ENCODE measurements around the gene AFF2.

AFF2 gene

DNA sequence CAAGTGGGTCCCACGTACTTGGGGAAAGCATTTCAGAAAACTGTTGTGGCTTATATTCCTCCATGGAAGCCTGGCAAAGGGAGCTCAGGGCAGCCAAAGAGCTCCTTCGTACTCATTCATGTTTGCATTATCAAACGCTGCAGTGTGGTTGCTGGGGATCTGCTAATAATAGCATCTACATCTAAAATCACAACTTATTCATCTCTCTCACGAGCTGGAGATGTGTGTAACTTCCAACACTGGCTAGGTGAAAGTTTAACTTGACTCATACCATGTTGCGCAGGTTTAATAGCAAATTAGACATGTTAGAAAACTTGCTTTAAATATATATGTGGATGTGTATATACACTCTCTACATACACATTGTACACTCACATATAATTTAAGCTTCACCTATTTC is 415.1 kb downstream of the AFF2 start:
- DNase-seq = no peak

DNA sequence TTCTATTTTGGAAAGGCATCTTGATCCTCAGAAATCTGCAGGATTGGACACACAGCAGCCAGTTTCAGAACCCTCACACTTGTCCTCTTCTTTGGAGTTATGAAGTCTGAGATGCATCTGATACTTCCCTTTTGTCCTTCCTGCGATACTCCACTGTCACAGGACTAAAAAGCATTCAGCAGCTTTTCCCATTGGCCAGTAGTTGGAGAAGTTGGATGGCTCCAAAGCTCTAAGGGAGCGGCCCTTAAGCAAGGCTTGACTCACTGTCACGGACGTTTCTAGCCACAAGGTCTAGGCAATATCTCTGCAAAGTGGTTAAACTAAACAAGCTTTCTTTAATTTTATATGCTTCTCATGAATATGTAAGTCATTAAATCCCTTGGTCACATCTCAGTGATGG is 417.0 kb downstream of the AFF2 start:
- DNase-seq = no peak

DNA sequence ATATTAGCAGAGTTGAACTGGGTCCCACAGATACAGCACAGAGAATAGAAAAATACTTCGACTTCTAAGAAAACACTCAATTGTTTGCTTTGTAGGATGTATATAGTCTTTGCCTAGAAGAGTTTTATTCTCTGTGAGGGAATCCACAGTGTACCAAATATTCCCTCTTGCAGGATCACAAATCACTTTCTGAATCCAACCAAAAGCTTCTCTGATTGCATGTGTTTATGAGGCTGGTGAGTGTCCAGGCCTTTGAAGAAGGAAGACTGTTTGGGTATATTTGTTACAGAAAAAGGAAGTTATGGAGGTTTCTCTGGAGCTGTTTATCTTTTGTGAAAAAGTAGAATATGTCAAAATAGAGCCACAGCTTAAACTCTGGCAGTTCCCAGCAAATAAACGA is 423.2 kb downstream of the AFF2 start:
- DNase-seq = no peak

DNA sequence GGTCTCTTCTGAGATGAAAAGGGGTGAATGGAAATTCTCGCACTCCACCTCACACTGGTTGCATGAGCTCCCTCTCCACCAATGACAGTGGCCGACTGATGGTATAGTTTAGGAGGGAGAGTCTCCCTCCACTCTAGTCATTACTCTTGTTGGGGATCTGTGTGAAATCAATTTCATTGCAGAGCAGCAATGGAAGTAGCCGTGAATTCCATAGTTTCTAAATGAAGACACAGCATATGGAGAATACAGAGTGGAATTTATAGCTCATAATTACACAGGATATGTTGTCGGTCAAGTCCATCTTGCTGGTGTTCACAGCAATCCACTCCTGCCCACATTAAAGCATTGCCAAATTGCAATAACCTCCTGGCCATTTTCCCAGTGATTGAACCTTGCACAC is 426.0 kb downstream of the AFF2 start:
- no peak for DNase-seq

DNA sequence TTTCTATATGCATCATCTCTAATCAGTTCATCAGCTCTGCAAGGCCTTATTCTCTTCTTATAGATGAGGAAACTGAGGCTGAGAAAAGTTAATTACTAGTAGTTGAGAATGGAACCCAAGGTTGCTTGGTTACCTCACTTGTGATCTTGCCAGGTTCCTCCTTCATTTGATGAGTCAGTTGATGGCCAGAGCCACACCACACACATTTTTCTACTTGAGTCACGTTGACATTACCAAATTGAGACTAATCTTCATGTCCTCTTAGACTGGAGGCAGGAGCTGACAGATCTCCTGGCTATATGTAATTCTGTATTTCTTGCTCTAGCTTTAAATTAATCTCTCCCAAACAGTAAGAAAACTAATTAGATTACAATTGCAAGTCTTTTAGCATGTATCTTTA is 428.4 kb downstream of the AFF2 start:
- DNase-seq = no peak

DNA sequence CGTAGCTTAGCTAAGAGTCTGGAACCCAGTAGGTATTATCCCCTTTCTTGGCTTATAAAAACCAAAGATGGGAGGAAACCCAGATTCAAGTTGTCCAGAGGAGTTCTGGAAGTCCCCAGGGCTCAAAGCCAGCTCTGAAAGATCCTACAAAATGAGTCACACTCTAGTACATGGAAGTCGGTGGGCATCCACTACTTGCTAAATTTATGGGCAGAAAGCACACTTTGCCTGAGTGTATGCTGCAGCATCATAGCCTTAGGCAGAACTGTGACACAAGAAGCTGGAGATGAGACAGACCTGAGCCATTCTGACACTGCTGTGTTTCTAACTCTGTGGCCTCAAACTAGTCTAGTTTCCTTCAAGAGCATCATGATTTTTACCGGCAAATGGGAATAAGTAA is 429.3 kb downstream of the AFF2 start:
- no peak for DNase-seq

DNA sequence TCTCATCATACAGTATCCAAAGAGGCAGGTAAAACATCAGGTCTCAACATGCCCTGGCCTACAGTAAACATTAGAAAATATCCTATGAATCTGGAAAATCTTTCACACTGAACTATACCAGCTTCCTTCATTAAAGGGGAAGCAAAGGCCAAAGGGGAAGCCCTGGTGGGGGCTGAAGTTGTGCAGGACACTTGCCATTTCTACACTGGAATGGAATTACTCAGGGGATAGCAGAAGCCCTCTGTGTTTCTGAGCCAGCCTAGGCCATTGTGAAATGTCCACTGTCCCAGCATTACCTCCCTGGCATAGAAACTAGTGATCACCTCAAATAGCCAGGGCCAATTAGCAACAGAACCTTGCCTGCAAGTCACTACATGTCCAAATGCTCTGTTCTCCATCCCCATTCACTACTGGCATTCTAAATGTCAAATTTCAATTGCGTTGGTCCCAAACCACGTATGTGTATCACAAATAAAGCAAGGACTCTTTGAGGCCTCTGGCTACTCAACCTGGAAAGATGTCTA is 429.9 kb downstream of the AFF2 start:
- DNase-seq = no peak

DNA sequence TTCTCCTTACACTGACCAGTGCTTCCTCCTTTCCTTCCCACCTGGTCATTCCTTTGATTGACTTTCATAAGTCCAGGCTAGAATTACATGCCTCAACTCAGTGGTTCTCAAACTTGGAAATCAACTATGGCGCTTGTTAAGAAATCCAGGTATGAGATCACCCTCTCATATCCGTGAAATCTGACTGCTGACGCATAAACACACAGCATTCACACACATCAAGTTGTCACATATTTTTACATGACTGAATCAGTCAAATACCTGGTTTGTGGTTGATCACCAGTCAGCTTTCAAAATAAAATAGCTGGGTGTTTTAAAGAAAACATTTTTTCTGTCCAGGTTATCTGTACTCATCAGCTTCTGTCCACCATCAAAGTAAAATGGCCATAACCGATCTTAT is 433.5 kb downstream of the AFF2 start:
- no peak for DNase-seq

DNA sequence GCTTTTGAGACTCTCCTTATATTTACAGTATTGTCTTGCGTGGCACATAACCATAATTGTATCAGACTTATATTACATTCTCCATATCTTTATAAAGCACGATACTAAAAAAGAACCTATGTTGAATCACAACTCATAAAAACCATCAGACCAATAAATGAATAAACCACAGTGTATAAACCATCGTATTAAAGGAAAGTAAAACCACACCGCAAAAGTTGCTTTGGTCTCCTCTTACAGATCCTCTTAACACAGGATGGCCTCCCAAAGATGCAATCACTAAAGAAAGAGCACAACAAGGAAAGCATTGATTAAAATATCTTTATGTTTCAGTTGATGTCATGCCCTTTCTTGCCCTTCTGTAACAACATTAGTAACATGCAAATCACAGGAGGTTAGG is 437.9 kb downstream of the AFF2 start:
- no peak for DNase-seq

DNA sequence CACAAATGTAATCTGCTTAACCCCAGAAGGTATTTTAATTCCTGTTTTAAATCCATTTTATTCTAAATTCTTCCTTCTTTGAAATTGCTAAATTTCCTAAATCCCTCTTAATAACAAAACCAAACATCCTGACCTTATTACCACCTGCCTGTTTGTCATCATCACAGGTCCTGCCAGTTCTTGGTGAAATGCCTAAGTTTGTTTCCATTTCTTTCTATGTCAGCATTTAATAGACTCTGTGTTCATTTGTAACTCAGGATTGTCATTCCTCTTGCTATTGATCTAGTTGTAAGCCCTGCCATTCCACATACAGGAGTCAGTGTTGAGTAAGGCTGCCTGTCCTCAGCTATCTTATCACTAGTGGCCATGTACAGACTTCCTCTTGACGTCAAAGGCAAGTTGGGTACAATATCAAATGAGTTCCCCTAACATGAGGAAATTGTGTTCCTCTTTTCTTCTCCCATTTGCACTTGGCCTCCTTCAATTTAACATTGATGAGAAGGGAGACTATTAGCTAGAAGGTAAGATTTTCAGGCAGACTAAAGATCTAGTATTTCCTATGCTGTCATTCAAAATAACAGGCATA is 440.1 kb downstream of the AFF2 start:
- no peak for DNase-seq

DNA sequence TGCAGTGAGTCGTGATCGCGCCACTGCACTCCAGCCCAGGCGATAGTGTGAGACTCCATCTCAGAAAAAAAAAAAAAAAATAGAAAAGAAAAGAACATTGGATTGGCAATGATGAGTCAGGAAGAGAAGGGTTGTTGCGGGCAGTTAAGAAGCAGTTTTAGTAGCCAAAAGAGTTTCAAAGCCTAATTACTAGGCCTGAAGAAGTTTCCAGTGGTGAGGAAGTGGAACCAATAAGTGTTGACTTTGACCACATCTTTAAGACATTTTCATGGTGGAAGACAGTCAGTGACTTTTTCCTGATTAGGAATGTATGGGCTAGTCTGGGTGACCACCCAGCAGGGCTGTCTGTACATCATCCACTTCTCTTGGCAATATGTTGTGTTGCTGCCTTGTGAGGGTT is 442.3 kb downstream of the AFF2 start:
- no peak for DNase-seq

DNA sequence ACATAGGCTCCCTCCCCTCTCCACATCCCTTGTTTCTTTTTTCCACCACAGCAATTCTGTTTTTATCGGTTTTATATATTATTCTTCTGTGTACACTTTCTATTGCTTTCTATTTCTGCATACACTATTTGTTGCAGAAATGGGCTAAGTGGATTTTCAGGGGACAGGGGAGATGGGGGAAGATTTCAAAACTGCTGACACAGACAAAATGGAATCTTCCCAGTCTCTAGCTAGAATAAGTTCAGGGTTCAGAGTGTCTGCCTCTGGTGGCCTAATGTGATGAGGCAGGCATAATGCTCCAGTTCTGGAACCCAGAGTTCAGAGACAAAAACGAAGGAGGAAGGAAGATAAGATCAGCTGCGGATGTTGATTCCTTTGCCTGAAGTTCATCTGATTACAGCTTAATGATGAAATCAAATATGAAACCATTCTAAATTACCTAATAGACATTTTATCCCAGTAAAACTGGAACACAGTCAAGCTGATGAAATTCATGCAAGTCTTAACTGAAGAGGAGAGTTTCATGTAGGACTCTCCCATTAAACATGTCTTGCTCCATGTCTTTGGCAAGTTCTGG is 447.1 kb downstream of the AFF2 start:
- DNase-seq = no peak

DNA sequence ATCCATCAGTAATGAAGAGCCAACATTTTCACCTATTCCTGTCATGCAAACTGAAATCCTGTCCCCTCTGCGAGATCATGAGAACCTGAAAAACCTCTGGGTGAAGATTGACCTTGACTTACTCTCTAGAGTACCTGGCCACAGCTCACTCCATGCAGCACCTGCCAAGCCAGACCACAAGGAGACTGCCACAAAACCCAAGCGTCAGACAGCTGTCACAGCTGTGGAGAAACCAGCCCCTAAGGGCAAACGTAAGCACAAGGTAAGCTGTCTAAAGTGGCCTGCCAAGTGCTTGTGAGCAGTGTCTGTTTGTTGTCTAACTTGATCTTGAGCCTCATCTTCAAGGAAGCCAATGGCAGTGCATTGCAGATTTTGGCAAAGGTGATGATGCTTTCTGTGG is 455.9 kb downstream of the AFF2 start:
- DNase-seq = no peak

DNA sequence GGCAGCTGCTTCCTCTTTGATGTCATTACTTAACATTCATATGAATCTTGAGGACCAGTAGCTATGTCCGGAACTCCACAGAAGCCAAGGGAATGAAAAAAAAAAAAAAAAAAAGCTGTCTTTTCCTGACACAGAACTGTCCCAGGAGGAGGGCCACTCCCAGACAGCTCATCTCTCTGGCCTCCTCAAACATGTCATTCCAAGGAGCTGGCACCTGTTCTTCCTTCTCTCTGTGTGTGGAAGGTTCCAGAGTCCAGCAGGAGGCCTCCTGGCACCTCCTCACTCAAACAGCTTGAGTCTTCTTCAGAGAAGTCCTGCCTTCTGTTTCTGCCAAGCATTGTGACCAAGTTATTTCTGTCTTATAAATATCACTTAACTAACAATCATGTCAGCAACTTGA is 458.5 kb downstream of the AFF2 start:
- DNase-seq = no peak

DNA sequence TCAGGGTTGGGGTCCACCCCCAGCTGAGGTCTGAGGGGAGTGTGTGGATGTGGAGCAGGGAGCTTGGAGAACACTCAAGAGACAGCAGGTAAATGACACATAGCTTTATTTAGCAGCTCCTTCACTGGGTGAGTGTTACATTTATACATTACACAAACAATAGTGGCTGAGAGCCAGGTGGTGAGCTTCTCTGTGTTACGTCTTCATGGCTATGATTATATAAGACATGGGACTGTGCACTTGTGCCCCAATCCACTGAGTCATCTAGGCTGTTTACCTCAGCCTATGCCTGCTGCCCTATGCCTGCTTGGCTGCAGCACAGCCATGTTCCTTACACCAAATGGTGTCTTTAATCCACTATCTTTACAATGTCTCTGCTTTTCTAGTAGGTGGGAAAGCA is 459.6 kb downstream of the AFF2 start:
- DNase-seq = no peak

DNA sequence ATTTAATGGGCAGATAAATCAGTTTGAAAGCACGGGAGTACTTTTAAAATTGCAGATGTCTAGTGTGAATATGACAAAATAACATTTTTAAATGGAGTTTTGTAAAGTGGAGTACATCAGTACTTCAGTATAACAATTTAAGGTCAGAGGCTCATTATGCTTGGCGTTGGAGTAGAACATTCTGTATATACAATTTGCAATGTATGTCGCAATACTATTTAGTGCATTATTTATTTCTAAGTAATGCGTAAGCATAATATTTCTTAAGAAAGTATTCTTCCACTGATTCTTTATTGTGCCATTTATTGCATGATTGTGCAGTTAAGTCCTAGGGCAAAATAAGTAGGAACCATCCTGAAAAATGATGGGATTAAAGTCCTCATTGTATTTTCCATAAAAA is 461.6 kb downstream of the AFF2 start:
- DNase-seq = no peak

DNA sequence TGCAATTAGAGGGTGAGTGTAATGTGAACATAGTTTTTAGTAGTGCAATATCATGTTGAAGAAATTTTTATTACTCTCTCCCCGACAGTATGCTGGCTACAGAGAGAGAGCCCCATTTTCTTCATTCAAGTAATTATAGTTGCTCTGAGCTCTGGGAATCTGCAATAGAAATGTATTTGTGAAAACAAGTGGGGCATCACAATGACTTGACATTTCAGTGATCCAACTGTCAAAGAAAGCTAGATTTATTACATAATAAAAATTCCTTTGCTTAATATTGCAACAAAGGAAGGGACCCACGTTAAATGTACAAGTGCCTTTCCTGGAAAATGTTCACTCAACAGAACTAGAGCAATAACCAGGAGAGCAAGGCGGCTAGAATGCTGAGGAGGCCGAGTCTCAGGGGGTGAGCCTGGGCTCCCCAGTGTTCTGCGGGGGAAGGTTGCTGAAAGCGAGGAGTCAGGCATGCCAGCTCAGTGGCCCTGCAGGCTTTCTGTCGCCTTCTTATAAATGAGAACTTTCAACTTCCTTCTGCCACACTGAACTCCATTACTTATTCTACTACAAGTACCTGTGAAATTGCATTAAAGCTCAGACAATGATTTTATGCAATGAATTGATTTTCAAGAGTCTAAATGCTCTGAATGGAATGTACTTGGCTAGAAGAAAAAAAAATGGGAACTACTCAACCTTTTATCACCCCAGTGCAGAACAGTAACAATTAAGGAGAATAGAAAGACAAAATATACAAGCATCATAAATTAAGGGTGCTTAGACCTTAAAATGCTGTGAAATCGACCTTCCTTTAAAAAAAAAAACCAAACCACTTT is 476.4 kb downstream of the AFF2 start:
- no peak for DNase-seq

DNA sequence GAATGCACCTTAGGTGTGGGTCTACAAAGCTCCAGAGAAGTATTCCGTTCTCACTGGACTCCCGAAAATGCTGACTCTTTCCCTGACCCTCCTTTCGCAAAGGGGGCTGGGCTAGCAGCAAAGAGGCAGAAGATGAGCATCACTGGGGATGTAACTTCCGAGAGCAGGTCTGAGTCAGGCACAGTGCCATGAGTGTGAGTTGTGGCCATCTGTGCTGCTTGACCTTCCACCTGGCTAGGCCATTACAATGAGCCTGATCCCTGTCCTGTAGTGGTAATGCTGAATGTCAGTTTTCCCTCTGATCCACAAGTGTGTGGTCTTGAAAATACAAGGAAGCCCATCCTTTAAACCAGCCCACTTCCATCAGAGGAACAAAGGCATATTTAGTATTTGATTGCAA is 479.4 kb downstream of the AFF2 start:
- no peak for DNase-seq

DNA sequence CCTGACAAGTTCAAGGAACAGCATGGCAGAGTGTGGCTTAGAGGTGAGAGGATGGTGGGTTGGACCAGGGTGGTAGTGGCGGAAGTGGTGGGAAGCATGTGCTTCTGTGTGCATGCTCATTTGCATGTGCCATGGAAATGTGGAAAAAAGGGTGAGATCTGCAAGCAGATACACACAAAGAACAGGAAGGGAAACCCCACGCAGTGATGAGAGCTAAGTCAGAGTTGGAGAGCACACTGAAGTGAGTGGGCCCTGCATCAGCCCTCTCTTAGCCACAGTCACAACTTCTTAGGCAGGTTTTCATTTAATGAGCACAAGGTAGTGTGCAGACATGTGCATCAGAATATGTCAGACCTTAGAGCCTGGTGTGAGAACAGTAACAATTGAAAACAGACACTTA is 483.8 kb downstream of the AFF2 start:
- no peak for DNase-seq

DNA sequence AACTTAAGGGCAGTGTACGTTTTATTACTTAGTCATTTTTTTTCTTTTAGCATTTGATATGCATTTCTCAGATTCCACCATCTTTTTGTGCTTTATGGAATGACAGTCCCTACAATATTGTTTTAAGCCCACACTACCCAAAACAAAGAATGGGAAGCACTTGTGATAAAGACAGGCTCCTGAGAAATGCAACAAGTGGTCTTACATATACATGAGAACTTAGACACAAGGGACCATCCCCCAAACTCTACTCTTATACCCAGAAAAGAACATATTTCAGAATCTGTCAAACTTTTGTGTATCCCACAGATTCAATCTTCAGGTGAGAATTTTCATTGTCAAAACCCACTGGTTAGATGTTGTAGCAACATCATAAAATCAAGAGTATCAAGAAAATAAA is 491.1 kb downstream of the AFF2 start:
- DNase-seq = no peak

DNA sequence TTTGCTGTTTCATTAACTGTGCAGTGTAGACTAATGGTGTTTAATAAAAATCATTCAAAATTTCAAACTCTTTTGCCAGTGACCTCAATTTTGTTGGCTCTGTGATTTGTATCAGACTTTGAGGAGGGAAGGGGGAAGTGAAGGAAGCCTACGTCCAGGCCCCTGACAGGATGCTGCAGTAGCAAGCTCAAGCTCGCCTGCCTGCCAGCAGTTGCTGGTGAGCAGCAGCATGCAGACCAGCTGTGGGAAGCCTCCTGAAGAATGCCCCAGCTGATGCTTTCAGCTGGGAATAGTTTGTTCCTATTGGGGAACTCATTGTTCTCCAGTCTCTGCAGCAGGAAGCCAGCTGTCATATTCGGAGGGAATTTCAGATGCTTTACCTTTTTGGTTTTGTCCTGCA is 495.2 kb downstream of the AFF2 start:
- peak in 2 of 58 donors; percentile 0 for DNase-seq

DNA sequence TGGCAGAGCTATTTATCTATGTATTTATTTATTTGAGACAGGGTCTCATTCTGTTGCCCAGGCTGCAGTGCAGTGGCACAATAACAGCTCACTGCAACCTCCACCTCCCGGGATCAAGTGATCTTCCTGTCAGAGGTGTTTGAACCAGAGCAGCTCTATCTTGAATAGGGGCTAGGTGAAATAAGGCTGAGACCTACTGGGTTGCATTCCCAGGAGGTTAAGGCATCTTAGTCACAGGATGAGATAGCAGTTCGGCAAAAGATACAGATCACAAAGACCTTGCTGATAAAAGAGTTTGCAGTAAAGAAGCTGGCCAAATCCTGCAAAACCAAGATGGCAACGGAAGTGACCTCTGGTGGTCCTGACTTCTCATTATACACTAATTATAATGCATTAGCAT is 501.9 kb downstream of the AFF2 start:
- no peak for DNase-seq

Data from anterior cingulate cortex (tissue), 58 donors.